ENCODE measurements around the gene RAB3GAP2. TPM values are rescaled to one million over a fixed set of nuclear protein-coding genes. Genes with fewer than 3 reads are reported as not detected.
A peak's percentile ranks its signal among the peaks of the same experiment; 100 is the strongest.
"Not testable (repeated sequence)": the region's sequence is repeated elsewhere in the genome, so short reads cannot be mapped to it uniquely, and the experiment has no call there.

Gene RAB3GAP2
- total and polyA plus RNA-seq, 12 donors = 5.7 to 35.8 (median 27.6) TPM

DNA sequence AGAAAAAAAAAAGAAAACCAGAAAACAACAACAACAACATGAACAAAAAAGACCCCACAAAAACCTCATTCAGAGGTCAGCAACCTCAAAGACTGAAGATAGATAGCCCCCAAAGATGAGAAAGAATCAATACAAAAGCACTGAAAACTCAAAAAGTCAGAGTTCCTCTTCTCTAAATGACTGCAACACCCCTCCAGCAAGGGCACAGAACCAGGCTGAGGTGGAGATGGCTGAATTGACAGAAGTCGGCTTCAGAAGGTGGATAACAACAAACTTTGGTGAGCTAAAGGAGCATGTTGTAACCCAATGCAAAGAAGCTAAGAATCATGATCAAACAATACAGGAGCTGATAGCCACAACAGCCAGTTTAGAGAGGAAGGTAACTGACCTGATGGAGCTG lies 17.0 kb downstream of the RAB3GAP2 start:
- peaks cover 0 to 36% (median 7%) of the 10 kb centered on the region in 9 donors for H3K36me3 ChIP-seq
- H3K27ac ChIP-seq = no peak overlapping the region
- H3K9me3 ChIP-seq = peaks cover 0 to 16% (median 4%) of the 10 kb centered on the region in 11 donors
- no peak for ATAC-seq
- intact Hi-C loops (cut with DNase I) = no loop called here
- TF ChIP-seq, protein P1, sequence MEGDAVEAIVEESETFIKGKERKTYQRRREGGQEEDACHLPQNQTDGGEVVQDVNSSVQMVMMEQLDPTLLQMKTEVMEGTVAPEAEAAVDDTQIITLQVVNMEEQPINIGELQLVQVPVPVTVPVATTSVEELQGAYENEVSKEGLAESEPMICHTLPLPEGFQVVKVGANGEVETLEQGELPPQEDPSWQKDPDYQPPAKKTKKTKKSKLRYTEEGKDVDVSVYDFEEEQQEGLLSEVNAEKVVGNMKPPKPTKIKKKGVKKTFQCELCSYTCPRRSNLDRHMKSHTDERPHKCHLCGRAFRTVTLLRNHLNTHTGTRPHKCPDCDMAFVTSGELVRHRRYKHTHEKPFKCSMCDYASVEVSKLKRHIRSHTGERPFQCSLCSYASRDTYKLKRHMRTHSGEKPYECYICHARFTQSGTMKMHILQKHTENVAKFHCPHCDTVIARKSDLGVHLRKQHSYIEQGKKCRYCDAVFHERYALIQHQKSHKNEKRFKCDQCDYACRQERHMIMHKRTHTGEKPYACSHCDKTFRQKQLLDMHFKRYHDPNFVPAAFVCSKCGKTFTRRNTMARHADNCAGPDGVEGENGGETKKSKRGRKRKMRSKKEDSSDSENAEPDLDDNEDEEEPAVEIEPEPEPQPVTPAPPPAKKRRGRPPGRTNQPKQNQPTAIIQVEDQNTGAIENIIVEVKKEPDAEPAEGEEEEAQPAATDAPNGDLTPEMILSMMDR (IDR thresholded peaks at IDR 0.05) = no peak
- no peaks in the 10 kb centered on the region for H3K27me3 ChIP-seq
- 89 to 98% methylated on average over 1 of the region's 1 CpG for WGBS, 2 donors
- no peak overlapping the region for H3K4me3 ChIP-seq
- no peak for DNase-seq
- H3K4me1 ChIP-seq = peaks cover 0 to 7% (median 0%) of the 10 kb centered on the region in 9 donors

DNA sequence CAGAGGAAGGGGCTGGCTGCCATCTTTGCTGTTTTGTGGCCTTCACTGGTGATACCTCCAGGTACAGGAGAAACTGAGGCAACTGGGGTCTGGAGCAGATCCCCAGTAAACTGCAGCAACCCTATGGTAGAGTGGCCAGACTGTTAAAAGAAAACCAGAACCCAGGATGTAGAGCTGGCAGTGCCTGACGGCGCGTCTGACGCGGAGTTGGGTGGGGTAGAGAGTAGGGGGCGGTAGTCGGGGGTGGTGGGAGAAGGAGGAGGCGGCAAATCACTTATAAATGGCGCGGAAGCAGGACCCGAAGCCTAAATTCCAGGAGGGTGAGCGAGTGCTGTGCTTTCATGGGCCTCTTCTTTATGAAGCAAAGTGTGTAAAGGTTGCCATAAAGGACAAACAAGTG lies 19.0 kb downstream of the RAB3GAP2 start:
- peaks cover 0 to 53% (median 19%) of the 10 kb centered on the region in 9 donors for H3K36me3 ChIP-seq
- DNase-seq; H3K4me1 ChIP-seq; H3K4me3 ChIP-seq; intact Hi-C loops (cut with DNase I); H3K27ac ChIP-seq; H3K27me3 ChIP-seq: not testable (repeated sequence)
- peaks cover 0 to 26% (median 13%) of the 10 kb centered on the region in 11 donors for H3K9me3 ChIP-seq
- ATAC-seq = peak; percentile 63 to 86 (median 76)
- WGBS, 2 donors = 97 to 98% methylated on average over 12 of the region's 12 CpGs

DNA sequence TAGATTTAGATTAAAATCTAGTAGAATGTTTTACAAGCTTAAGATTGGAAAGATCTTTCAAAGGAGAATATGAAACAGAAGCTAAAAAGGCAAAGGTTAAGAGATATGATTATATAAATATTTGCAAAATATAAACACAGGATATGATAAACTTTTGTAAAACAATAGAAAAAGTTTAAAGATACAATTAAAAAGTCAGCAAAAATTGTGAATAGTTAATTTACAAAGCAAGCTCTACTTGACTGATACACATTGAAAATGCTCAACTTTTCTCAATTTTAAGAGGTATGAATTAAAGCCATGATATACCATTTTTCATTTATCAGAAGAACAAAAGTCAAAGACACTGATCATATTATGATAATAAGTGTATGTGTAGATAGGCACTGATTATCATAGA lies 21.0 kb downstream of the RAB3GAP2 start:
- no peaks in the 10 kb centered on the region for H3K27me3 ChIP-seq
- TF ChIP-seq, protein P1 (IDR thresholded peaks at IDR 0.05) = no peak
- peaks cover 0 to 55% (median 19%) of the 10 kb centered on the region in 9 donors for H3K36me3 ChIP-seq
- H3K4me3 ChIP-seq = no peak overlapping the region
- intact Hi-C loops (cut with DNase I) = no loop called here
- no peak for DNase-seq
- no peak overlapping the region for H3K27ac ChIP-seq
- peaks cover 0 to 29% (median 13%) of the 10 kb centered on the region in 11 donors for H3K9me3 ChIP-seq
- no peak for ATAC-seq
- peaks cover 0 to 6% (median 0%) of the 10 kb centered on the region in 9 donors for H3K4me1 ChIP-seq

DNA sequence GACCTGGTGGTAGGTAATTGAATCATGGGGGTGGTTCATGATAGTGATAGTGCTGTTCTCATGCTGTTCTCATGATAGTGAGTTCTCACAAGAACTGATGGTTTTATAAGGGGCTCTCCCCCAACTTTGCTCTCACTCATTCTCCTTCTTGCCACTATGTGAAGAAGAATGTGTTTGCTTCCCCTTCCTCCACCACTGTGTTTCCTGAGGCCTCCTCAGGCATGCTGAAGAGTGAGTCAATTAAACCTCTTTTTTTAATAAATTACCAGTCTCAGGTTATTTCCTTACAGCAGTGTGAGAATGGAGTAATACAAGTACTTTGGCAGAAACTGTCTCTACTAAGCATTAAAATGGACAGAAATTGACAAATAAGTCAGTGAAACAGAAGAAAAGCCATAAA lies 21.6 kb downstream of the RAB3GAP2 start:
- Histone ChIP-seq H3K36me3 (peaks cover 0 to 55% (median 19%) of the 10 kb centered on the region in 9 donors), H3K4me1 (peaks cover 0 to under 1% (median 0%) of the 10 kb centered on the region in 9 donors), H3K4me3 (no peak overlapping the region), H3K27me3 (no peaks in the 10 kb centered on the region), H3K27ac (no peak overlapping the region), H3K9me3 (peaks cover 0 to 29% (median 13%) of the 10 kb centered on the region in 11 donors)
- TF ChIP-seq, protein P1 (IDR thresholded peaks at IDR 0.05) = no peak
- ATAC-seq (no peak), DNase-seq (no peak)
- intact Hi-C loops (cut with DNase I) = no loop called here

DNA sequence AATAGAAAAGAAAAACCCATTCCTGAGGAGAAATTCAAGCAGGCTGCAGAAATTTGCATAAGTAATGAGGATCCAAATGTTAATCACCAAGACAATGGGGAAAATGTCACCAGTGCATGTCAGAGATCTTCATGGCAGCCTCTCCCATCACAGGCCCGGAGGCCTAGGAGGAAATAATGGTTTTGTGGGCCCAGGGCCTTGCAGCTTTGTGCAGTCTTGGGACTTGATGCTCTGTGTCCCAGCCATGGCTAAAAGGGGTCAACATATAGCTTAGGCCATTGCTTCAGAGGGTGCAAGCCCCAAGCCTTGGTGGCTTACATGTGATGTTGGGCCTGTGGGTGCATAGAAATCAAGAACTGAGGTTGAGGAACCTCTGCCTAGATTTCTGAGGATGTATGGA lies 22.7 kb downstream of the RAB3GAP2 start:
- DNase-seq (no peak), ATAC-seq (no peak)
- Histone ChIP-seq H3K27me3 (no peaks in the 10 kb centered on the region), H3K4me1 (no peaks in the 10 kb centered on the region), H3K36me3 (peaks cover 0 to 55% (median 19%) of the 10 kb centered on the region in 9 donors), H3K4me3 (no peak overlapping the region), H3K27ac (no peak overlapping the region), H3K9me3 (peaks cover 0 to 29% (median 13%) of the 10 kb centered on the region in 11 donors)
- 100% methylated on average over 1 of the region's 1 CpG for WGBS, 2 donors
- intact Hi-C loops (cut with DNase I) = no loop called here
- TF ChIP-seq, protein P1 (IDR thresholded peaks at IDR 0.05) = no peak

DNA sequence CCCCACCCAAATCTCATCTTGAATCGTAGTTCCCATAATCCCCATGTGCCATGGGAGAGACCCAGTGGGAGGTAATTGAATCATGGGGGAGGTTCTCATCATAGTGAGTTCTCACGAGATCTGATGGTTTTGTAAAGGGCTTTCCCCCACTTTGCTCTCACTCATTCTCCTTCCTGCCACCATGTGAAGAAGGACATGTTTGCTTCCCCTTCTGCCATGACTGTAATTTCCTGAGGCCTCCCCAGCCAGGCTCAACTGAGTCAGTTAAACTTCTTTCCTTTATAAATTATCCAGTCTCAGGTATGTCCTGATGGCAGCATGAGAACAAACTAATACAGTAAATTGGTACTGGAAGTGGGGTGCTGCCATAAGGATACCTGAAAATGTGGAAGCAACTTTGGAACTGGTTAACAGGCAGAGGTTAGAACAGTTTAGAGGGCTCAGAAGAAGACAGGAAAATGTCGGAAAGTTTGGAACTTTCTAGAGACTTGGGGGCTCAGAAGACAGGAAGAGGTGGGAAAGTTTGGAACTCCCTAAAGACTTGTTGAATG lies 23.5 kb downstream of the RAB3GAP2 start:
- intact Hi-C loops (cut with DNase I); ATAC-seq; DNase-seq; H3K27me3 ChIP-seq; H3K4me1 ChIP-seq; H3K27ac ChIP-seq; H3K4me3 ChIP-seq: not testable (repeated sequence)
- Histone ChIP-seq H3K36me3 (peaks cover 0 to 52% (median 19%) of the 10 kb centered on the region in 9 donors), H3K9me3 (peaks cover 0 to 30% (median 13%) of the 10 kb centered on the region in 11 donors)
- 97 to 100% methylated on average over 3 of the region's 3 CpGs for WGBS, 2 donors

DNA sequence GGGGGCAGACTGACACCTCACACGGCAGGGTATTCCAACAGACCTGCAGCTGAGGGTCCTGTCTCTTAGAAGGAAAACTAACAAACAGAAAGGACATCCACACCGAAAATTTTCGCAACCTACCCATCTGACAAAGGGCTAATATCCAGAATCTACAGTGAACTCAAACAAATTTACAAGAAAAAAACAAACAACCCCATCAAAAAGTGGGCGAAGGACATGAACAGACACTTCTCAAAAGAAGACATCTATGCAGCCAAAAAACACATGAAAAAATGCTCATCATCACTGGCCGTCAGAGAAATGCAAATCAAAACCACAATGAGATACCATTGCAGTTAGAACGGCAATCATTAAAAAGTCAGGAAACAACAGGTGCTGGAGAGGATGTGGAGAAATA lies 26.4 kb downstream of the RAB3GAP2 start:
- intact Hi-C loops (cut with DNase I); H3K4me3 ChIP-seq; H3K27ac ChIP-seq; DNase-seq; ATAC-seq; H3K27me3 ChIP-seq: not testable (repeated sequence)
- peaks cover 0 to 30% (median 13%) of the 10 kb centered on the region in 11 donors for H3K9me3 ChIP-seq
- 86 to 96% methylated on average over 5 of the region's 6 CpGs for WGBS, 2 donors
- H3K36me3 ChIP-seq = peaks cover 0 to 26% (median 4%) of the 10 kb centered on the region in 9 donors
- peaks cover 0 to 13% (median 6%) of the 10 kb centered on the region in 9 donors for H3K4me1 ChIP-seq
